Measurements from ENCODE around the gene CERS6.

Gene CERS6

DNA sequence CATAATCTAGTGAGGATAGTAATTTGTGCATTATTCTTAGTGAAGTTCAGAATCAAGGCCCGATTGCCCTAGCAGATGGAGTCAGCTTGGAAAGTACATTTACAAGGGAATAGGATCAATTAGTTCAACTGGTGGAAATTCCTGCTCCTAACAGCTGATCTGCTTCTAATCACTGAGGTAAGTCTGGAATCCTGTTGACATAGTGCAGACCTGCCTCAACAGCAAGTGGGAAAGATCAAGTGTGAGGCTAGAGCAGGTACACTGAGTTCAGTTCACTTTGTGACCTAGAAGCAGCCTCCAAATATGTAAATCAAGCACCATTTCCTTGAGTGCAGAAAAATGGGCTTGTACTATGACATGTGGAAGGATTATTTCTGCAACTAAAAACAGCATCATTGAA, 235.1 kb downstream of the CERS6 start:
- no peak for TF ChIP-seq PATZ1 (CRISPR knock-in tag; IDR thresholded peaks at IDR 0.05; ENCODE audit: borderline replicate concordance)
- no peak for TF ChIP-seq ESRRG (CRISPR knock-in tag; IDR thresholded peaks at IDR 0.05)
- no peak for TF ChIP-seq TSHZ2 (CRISPR knock-in tag; IDR thresholded peaks at IDR 0.05)
- no peak for TF ChIP-seq TCF4 (CRISPR knock-in tag; IDR thresholded peaks at IDR 0.05; ENCODE audit: borderline replicate concordance)
- TF ChIP-seq GLIS3 (CRISPR knock-in tag; IDR thresholded peaks at IDR 0.05): no peak
- ATAC-seq: no peak

GRCh38 chr2:168692132-168692744, 236.2 kb downstream of the CERS6 start:
- no peak for ATAC-seq
- TF ChIP-seq TOX (CRISPR knock-in tag; IDR thresholded peaks at IDR 0.05; ENCODE audit: borderline replicate concordance): no peak
- no peak for TF ChIP-seq OSR1 (CRISPR knock-in tag; IDR thresholded peaks at IDR 0.05)
- no peak for TF ChIP-seq ZC3H10 (CRISPR knock-in tag; IDR thresholded peaks at IDR 0.05)
- TF ChIP-seq, protein P1, sequence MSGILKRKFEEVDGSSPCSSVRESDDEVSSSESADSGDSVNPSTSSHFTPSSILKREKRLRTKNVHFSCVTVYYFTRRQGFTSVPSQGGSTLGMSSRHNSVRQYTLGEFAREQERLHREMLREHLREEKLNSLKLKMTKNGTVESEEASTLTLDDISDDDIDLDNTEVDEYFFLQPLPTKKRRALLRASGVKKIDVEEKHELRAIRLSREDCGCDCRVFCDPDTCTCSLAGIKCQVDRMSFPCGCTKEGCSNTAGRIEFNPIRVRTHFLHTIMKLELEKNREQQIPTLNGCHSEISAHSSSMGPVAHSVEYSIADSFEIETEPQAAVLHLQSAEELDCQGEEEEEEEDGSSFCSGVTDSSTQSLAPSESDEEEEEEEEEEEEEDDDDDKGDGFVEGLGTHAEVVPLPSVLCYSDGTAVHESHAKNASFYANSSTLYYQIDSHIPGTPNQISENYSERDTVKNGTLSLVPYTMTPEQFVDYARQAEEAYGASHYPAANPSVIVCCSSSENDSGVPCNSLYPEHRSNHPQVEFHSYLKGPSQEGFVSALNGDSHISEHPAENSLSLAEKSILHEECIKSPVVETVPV (CRISPR knock-in tag; IDR thresholded peaks at IDR 0.05): no peak

DNA sequence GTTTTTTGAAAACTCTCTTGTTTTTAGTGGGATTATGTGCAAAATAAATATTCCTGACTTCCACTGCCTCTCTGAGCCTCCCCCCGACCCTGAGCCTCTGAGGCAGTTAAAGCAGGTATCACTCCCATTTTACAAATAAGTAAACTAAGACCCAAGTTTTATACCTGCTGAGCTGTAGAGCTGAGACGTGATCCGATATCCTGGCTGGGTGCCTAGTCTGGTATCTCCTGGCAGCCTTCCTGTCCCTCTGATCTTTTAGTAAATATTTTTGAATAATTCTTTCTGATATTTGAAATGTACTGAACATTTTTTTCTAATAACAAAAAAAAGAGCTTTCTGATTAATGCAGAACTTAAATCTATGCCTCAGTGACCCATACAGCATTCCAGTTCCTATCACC, 238.1 kb downstream of the CERS6 start:
- no peak for TF ChIP-seq ESRRG (CRISPR knock-in tag; IDR thresholded peaks at IDR 0.05)
- no peak for ATAC-seq

DNA sequence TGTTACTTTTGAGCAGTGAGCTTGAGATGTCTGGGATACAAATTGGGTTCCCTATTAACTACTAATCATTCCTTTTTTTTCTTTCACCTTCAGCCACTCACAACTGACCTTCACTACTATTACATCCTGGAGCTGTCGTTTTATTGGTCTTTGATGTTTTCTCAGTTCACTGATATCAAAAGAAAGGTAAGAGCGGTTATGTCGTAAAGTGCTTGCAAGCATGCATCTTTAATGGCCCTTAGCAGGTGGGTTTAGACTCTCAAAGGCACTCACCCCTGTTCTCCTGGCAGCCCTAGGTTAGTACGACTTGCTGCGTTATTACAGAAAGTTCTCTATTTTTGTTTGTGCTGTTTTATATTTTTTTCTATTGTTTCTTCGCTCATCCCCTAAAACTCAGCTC, 238.8 kb downstream of the CERS6 start:
- TF ChIP-seq GLIS3 (CRISPR knock-in tag; IDR thresholded peaks at IDR 0.05): no peak
- TF ChIP-seq ISL1 (CRISPR knock-in tag; IDR thresholded peaks at IDR 0.05): no peak
- TF ChIP-seq ZNF70 (CRISPR knock-in tag; IDR thresholded peaks at IDR 0.05): no peak
- TF ChIP-seq, protein P1 (CRISPR knock-in tag; IDR thresholded peaks at IDR 0.05): no peak
- no peak for TF ChIP-seq ARNTL (CRISPR knock-in tag; IDR thresholded peaks at IDR 0.05; ENCODE audit: borderline replicate concordance, low read depth)
- no peak for TF ChIP-seq ESRRG (CRISPR knock-in tag; IDR thresholded peaks at IDR 0.05)
- TF ChIP-seq ZFP30 (CRISPR knock-in tag; IDR thresholded peaks at IDR 0.05): no peak
- no peak for TF ChIP-seq TCF4 (CRISPR knock-in tag; IDR thresholded peaks at IDR 0.05; ENCODE audit: borderline replicate concordance)
- no peak for TF ChIP-seq PPARA (CRISPR knock-in tag; IDR thresholded peaks at IDR 0.05; ENCODE audit: borderline replicate concordance)
- TF ChIP-seq ZFP3 (CRISPR knock-in tag; IDR thresholded peaks at IDR 0.05): no peak
- TF ChIP-seq CSDC2 (CRISPR knock-in tag; IDR thresholded peaks at IDR 0.05): no peak
- no peak for TF ChIP-seq TOX (CRISPR knock-in tag; IDR thresholded peaks at IDR 0.05; ENCODE audit: borderline replicate concordance)
- no peak for TF ChIP-seq OSR1 (CRISPR knock-in tag; IDR thresholded peaks at IDR 0.05)
- TF ChIP-seq RARB (CRISPR knock-in tag; IDR thresholded peaks at IDR 0.05): no peak
- no peak for TF ChIP-seq PATZ1 (CRISPR knock-in tag; IDR thresholded peaks at IDR 0.05; ENCODE audit: borderline replicate concordance)
- TF ChIP-seq, protein P2, sequence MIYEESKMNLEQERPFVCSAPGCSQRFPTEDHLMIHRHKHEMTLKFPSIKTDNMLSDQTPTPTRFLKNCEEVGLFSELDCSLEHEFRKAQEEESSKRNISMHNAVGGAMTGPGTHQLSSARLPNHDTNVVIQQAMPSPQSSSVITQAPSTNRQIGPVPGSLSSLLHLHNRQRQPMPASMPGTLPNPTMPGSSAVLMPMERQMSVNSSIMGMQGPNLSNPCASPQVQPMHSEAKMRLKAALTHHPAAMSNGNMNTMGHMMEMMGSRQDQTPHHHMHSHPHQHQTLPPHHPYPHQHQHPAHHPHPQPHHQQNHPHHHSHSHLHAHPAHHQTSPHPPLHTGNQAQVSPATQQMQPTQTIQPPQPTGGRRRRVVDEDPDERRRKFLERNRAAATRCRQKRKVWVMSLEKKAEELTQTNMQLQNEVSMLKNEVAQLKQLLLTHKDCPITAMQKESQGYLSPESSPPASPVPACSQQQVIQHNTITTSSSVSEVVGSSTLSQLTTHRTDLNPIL (CRISPR knock-in tag; IDR thresholded peaks at IDR 0.05; ENCODE audit: low read depth): no peak
- ATAC-seq: no peak
